Panc1 (cell line): ENCODE results near the gene F3. TPM values are rescaled to one million over a fixed set of nuclear protein-coding genes. Genes with fewer than 3 reads are reported as not detected.

Source experiments
- ATAC-seq: fragments of 200-7000 bp; cut with Tn5 transposase; 2 replicates; pipeline ENCODE4 v1.9.1; 2020; ENCODE audit warnings: mild to moderate bottlenecking, moderate library complexity
- BruUV-seq: library from RNA; stranded (reverse); fragments of 400-500 nt; replicated peaks from 2 replicates; lab custom pipeline; 2021; lab: Mats Ljungman, UMichigan
- CTCF ChIA-PET: fragments of 300-600 bp; sonication (Branson Sonifier 250); formaldehyde crosslinking; loops from one replicate; lab custom pipeline; 2022; ENCODE audit warnings: antibody characterized with exemption; lab: Charles Lee
- POLR2A ChIA-PET: fragments of 300-600 bp; sonication (Branson Sonifier 250); formaldehyde crosslinking; loops from one replicate; lab custom pipeline; 2022; ENCODE audit warnings: antibody characterized with exemption; lab: Charles Lee
- DNase-seq: peaks from one replicate; pipeline ENCODE4 v3.0.0-alpha.2; 2010; ENCODE audit warnings: low read depth, low spot score
- H3K27ac ChIP-seq: 2 replicates; pipeline ENCODE4 v1.5.1; 2011; ENCODE audit warnings: mild to moderate bottlenecking, low read length, inconsistent platforms
- H3K27me3 ChIP-seq: fragments of 200-500 bp; sonication (Bioruptor generic); 2 replicates; pipeline ENCODE4 v1.6.0; 2014; ENCODE audit warnings: low read length, inconsistent platforms; ENCODE audit not compliant: control insufficient read depth, insufficient read depth
- H3K36me3 ChIP-seq: fragments of 200-500 bp; sonication (Bioruptor generic); 2 replicates; pipeline ENCODE4 v1.5.1; 2014; ENCODE audit warnings: inconsistent platforms, mild to moderate bottlenecking, low read length, moderate library complexity; ENCODE audit not compliant: control insufficient read depth, insufficient read depth
- H3K4me1 ChIP-seq: 2 replicates; pipeline ENCODE4 v1.5.1; 2011; ENCODE audit warnings: inconsistent platforms, mild to moderate bottlenecking, low read length, moderate library complexity; ENCODE audit not compliant: control insufficient read depth, insufficient read depth
- H3K4me3 ChIP-seq, 2 experiments: 2 replicates each; pipeline ENCODE4 v1.5.1; 2011 to 2012; ENCODE audit warnings: low read depth in 2 of 2, low read length in 2 of 2, mild to moderate bottlenecking in 2 of 2, inconsistent platforms in 1 of 2, moderate library complexity in 1 of 2
- H3K9me3 ChIP-seq: fragments of 200-500 bp; sonication (Bioruptor generic); 2 replicates; pipeline ENCODE4 v1.5.1; 2014; ENCODE audit warnings: low read depth, mild to moderate bottlenecking, inconsistent platforms, low read length, moderate library complexity; ENCODE audit not compliant: control insufficient read depth, insufficient read depth
- POLR2AphosphoS5 ChIP-seq: IDR thresholded peaks from 2 replicates; pipeline ENCODE4 v1.6.1; 2012; ENCODE audit warnings: mild to moderate bottlenecking, low read depth, low read length, moderate library complexity
- SIN3A ChIP-seq: IDR thresholded peaks from 2 replicates; pipeline ENCODE4 v1.6.1; 2012; ENCODE audit warnings: low read depth, mild to moderate bottlenecking, low read length, moderate library complexity, borderline replicate concordance; ENCODE audit not compliant: insufficient read depth
- TCF7L2 ChIP-seq: IDR thresholded peaks from 2 replicates; pipeline ENCODE4 v1.6.1; 2011; ENCODE audit warnings: mild to moderate bottlenecking, low read depth, low read length, inconsistent platforms
- in situ Hi-C: cut with HindIII; loops from 2 replicates; pipeline ENCODE4 v1.10.0; 2016; ENCODE audit warnings: low sequenced_read_pairs, low pct_unique_long_range_greater_than_20kb
- intact Hi-C: fragments of 100-400 bp; cut with micrococcal nuclease; formaldehyde crosslinking; loops from one replicate; pipeline ENCODE4 v1.10.0; 2022; ENCODE audit not compliant: unreplicated experiment
- total RNA-seq: library from RNA; stranded (reverse); gene quantifications from one replicate; pipeline ENCODE4 v1.2.1, GENCODE V29; 2021; ENCODE audit not compliant: unreplicated experiment
- TF ChIP-seq, protein P1 (sequence below), 2 experiments: IDR thresholded peaks; 2 replicates each; pipeline ENCODE4 v1.6.1; 2011 to 2012; ENCODE audit warnings: low read depth in 2 of 2, control low read depth in 1 of 2, low read length in 1 of 2, mild to moderate bottlenecking in 1 of 2, moderate library complexity in 1 of 2; ENCODE audit not compliant: insufficient read depth in 1 of 2
- TF ChIP-seq, protein P2 (sequence below): fragments of 450-650 bp; IDR thresholded peaks from 2 replicates; pipeline ENCODE4 v1.5.1; 2017; ENCODE audit warnings: mild to moderate bottlenecking

Gene F3
- total RNA-seq, 1 experiment from 2014 or later: 2.6 TPM

DNA sequence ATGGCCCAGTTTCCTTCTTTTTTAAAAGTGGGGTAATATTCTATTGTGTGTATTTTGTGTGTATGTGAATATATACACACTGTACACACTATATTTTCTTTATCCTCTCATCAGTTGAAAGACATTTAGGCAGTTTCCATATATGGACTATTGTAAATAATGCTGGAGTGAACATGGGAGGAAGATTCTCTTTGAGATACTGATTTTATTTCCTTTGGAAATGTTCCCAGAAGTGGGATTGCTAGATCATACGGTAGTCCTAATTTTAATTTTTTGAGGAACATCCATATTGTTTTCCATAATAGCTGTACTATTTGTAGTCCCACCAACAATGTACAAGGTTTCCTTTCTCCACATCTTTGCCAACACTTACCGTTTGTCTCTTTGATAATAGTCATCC lies 51.0 kb downstream of the F3 start:
- H3K27ac ChIP-seq: no peak overlapping the region
- no peak overlapping the region for H3K4me3 ChIP-seq
- POLR2A ChIA-PET: no interaction called here
- in situ Hi-C loops: no loop called here
- no TSS peak for BruUV-seq
- TF ChIP-seq, protein P1, sequence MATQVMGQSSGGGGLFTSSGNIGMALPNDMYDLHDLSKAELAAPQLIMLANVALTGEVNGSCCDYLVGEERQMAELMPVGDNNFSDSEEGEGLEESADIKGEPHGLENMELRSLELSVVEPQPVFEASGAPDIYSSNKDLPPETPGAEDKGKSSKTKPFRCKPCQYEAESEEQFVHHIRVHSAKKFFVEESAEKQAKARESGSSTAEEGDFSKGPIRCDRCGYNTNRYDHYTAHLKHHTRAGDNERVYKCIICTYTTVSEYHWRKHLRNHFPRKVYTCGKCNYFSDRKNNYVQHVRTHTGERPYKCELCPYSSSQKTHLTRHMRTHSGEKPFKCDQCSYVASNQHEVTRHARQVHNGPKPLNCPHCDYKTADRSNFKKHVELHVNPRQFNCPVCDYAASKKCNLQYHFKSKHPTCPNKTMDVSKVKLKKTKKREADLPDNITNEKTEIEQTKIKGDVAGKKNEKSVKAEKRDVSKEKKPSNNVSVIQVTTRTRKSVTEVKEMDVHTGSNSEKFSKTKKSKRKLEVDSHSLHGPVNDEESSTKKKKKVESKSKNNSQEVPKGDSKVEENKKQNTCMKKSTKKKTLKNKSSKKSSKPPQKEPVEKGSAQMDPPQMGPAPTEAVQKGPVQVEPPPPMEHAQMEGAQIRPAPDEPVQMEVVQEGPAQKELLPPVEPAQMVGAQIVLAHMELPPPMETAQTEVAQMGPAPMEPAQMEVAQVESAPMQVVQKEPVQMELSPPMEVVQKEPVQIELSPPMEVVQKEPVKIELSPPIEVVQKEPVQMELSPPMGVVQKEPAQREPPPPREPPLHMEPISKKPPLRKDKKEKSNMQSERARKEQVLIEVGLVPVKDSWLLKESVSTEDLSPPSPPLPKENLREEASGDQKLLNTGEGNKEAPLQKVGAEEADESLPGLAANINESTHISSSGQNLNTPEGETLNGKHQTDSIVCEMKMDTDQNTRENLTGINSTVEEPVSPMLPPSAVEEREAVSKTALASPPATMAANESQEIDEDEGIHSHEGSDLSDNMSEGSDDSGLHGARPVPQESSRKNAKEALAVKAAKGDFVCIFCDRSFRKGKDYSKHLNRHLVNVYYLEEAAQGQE (IDR thresholded peaks at IDR 0.05; ENCODE audit: insufficient read depth in 1 of 2, low read depth in 2 of 2, low read length in 1 of 2): no peak
- TF ChIP-seq TCF7L2 (no peak), SIN3A (no peak), POLR2AphosphoS5 (no peak)
- TF ChIP-seq, protein P2, sequence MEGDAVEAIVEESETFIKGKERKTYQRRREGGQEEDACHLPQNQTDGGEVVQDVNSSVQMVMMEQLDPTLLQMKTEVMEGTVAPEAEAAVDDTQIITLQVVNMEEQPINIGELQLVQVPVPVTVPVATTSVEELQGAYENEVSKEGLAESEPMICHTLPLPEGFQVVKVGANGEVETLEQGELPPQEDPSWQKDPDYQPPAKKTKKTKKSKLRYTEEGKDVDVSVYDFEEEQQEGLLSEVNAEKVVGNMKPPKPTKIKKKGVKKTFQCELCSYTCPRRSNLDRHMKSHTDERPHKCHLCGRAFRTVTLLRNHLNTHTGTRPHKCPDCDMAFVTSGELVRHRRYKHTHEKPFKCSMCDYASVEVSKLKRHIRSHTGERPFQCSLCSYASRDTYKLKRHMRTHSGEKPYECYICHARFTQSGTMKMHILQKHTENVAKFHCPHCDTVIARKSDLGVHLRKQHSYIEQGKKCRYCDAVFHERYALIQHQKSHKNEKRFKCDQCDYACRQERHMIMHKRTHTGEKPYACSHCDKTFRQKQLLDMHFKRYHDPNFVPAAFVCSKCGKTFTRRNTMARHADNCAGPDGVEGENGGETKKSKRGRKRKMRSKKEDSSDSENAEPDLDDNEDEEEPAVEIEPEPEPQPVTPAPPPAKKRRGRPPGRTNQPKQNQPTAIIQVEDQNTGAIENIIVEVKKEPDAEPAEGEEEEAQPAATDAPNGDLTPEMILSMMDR: no peak
- DNase-seq (no peak), ATAC-seq (no peak)
- no peaks in the 10 kb centered on the region for H3K9me3 ChIP-seq
- H3K27me3 ChIP-seq: no peaks in the 10 kb centered on the region
- H3K4me1 ChIP-seq: no peaks in the 10 kb centered on the region; the same call in 1 of the 2 replicates
- intact Hi-C loops: no loop called here
- CTCF ChIA-PET: no interaction called here
- H3K36me3 ChIP-seq: peaks cover 5% of the 10 kb centered on the region

DNA sequence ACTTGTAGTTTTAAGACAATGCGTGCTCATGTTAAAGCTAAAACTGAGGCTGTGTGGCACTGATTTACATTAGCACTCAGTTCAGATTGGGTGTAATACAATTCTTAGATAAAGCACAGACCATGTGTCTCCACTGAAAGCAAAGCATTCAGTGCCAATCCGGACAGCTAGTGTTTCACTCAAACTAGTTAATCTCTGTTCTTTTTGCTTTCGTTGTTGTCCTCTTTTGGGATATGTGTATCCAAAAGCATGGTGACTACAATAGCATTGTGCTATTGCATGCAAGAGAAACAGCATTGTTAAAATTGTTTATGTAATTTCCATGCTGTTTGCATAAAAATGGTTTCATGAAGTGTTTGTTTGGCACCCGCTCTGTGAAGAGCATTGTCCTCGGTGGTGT lies 54.6 kb downstream of the F3 start:
- ChIA-PET CTCF (no interaction called here), POLR2A (no interaction called here)
- no peak for ATAC-seq
- DNase-seq: no peak
- TF ChIP-seq, protein P2: no peak
- TF ChIP-seq TCF7L2: no peak
- TF ChIP-seq, protein P1 (IDR thresholded peaks at IDR 0.05; ENCODE audit: insufficient read depth in 1 of 2, low read depth in 2 of 2, low read length in 1 of 2): no peak
- no peak for TF ChIP-seq SIN3A
- TF ChIP-seq POLR2AphosphoS5: no peak
- in situ Hi-C loops (no loop called here), intact Hi-C loops (no loop called here)
- BruUV-seq: no TSS peak
- Histone ChIP-seq H3K4me1 (no peaks in the 10 kb centered on the region; the same call in 1 of the 2 replicates), H3K27me3 (no peaks in the 10 kb centered on the region), H3K4me3 (no peak overlapping the region), H3K9me3 (no peaks in the 10 kb centered on the region), H3K27ac (no peak overlapping the region), H3K36me3 (peaks cover 2% of the 10 kb centered on the region)
